IPS DF 4.7 (cell line): ENCODE data around the gene ARSB.

ENCODE experiments used
- DNase-seq: peaks from one replicate; pipeline ENCODE4 v3.0.0-alpha.2; 2013; ENCODE audit warnings: low spot score; ENCODE audit errors: extremely low read depth

The ARSB gene

GRCh38 chr5:78727786-78728761 is 257.0 kb downstream of the ARSB start:
- no peak for DNase-seq
